Sigmoid colon (tissue), 4 donors: Measurements from ENCODE around the gene COX10.

ENCODE experiments used
- EP300 ChIP-seq, 4 donors: sonication (generic); formaldehyde crosslinking; IDR thresholded peaks; one replicate each; pipeline ENCODE4 v1.6.1; 2017; ENCODE audit warnings: antibody characterized with exemption in 4 of 4
- POLR2A ChIP-seq, 2 donors: fragments of 450-650 bp; IDR thresholded peaks; one replicate each; pipeline ENCODE4 v1.6.1; 2016; ENCODE audit warnings: antibody characterized with exemption in 2 of 2, mild to moderate bottlenecking in 2 of 2, moderate library complexity in 2 of 2
- POLR2AphosphoS5 ChIP-seq, 4 donors: sonication (generic); formaldehyde crosslinking; IDR thresholded peaks; one replicate each; pipeline ENCODE4 v1.6.1; 2017; ENCODE audit warnings: antibody characterized with exemption in 4 of 4
- TF ChIP-seq, protein P1 (sequence below), 4 experiments: fragments of 450-650 bp in 3 of 4; fragments of 200-600 bp in 1 of 4; IDR thresholded peaks; one replicate each; pipeline ENCODE4 v1.5.1; 2016 to 2019; ENCODE audit warnings: antibody characterized with exemption in 4 of 4, mild to moderate bottlenecking in 3 of 4, moderate library complexity in 2 of 4

DNA sequence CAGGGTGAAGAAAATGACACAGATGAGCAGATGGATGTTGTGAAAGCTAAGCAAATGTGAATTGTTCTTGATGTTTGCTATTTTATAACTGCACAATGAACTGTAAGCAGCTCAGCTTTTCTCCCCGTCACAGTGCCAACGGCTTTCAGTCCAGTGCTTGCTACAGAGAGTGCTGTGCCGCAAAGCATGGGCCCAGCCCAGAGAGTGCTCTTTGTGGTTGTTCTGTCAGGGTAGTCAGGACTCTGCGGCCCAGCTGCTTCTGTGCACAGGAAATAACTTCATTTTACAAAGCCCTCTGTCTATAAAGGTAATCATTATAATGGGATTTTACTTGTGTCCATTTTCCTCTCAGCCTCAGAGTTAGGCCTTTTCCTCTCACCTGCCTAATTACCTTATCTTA is 128.3 kb downstream of the COX10 start:
- TF ChIP-seq, protein P1, sequence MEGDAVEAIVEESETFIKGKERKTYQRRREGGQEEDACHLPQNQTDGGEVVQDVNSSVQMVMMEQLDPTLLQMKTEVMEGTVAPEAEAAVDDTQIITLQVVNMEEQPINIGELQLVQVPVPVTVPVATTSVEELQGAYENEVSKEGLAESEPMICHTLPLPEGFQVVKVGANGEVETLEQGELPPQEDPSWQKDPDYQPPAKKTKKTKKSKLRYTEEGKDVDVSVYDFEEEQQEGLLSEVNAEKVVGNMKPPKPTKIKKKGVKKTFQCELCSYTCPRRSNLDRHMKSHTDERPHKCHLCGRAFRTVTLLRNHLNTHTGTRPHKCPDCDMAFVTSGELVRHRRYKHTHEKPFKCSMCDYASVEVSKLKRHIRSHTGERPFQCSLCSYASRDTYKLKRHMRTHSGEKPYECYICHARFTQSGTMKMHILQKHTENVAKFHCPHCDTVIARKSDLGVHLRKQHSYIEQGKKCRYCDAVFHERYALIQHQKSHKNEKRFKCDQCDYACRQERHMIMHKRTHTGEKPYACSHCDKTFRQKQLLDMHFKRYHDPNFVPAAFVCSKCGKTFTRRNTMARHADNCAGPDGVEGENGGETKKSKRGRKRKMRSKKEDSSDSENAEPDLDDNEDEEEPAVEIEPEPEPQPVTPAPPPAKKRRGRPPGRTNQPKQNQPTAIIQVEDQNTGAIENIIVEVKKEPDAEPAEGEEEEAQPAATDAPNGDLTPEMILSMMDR (IDR thresholded peaks at IDR 0.05): no peak
- TF ChIP-seq POLR2A (IDR thresholded peaks at IDR 0.05) (no peak), EP300 (IDR thresholded peaks at IDR 0.05) (no peak), POLR2AphosphoS5 (IDR thresholded peaks at IDR 0.05) (no peak)
